GM21360 (cell line): ENCODE measurements around the gene TEX35.

Experiments used
- ATAC-seq: cut with Tn5 transposase; IDR thresholded peaks from one replicate; pipeline ENCODE4 v1.9.1; 2021; ENCODE audit warnings: mild to moderate bottlenecking, moderate library complexity; ENCODE audit not compliant: unreplicated experiment

TEX35 gene

GRCh38 chr1:178571807-178572206, 58.9 kb downstream of the TEX35 start:
- ATAC-seq = no peak
